Endothelial cell of umbilical vein (primary cell): ENCODE measurements around the gene FSTL4. TPM values are rescaled to one million over a fixed set of nuclear protein-coding genes. Genes with fewer than 3 reads are reported as not detected.

Experiments used
- BruUV-seq: library from RNA; stranded (reverse); fragments of 400-500 nt; replicated peaks from 2 replicates; lab custom pipeline; 2021; lab: Mats Ljungman, UMichigan
- CTCF ChIA-PET: fragments of 300-600, 350-600 bp; sonication (Branson Sonifier 250); formaldehyde crosslinking; loops from one replicate; lab custom pipeline; 2021; ENCODE audit warnings: antibody characterized with exemption, inconsistent platforms; lab: Charles Lee
- POLR2A ChIA-PET: fragments of 300-600, 350-600 bp; sonication (Branson Sonifier 250); formaldehyde crosslinking; loops from one replicate; lab custom pipeline; 2021; ENCODE audit warnings: antibody characterized with exemption, inconsistent platforms; lab: Charles Lee
- DNase-seq: peaks from one replicate; pipeline ENCODE4 v3.0.0-alpha.2; 2011; ENCODE audit warnings: low read depth, low spot score
- FAIRE-seq: peaks from 2 replicates; lab custom pipeline; 2011; peaks lifted over from hg19 to GRCh38; lab: Jason Lieb, UNC
- H2AFZ ChIP-seq: 2 replicates; pipeline ENCODE4 v1.6.0; 2012; ENCODE audit warnings: low read depth, low read length, control low read depth, inconsistent platforms
- H3K27ac ChIP-seq: 2 replicates; pipeline ENCODE4 v1.5.1; 2011; ENCODE audit warnings: low read depth, mild to moderate bottlenecking, control low read depth, low read length, moderate library complexity; ENCODE audit not compliant: insufficient read depth
- H3K27me3 ChIP-seq, 2 experiments: 2 replicates each; pipeline versions ENCODE4 v1.6.0 to v1.6.1; 2011; ENCODE audit warnings: low read length in 2 of 2, mixed read lengths in 1 of 2; ENCODE audit not compliant: control insufficient read depth in 2 of 2, insufficient read depth in 2 of 2
- H3K36me3 ChIP-seq, 2 experiments: 2 replicates in 1 of 2; 3 replicates in 1 of 2; pipeline ENCODE4 v1.5.1; 2011; ENCODE audit warnings: low read length in 2 of 2, mild to moderate bottlenecking in 1 of 2, moderate library complexity in 1 of 2; ENCODE audit not compliant: control insufficient read depth in 2 of 2, insufficient read depth in 2 of 2; ENCODE audit errors: extremely low read depth in 1 of 2
- H3K4me1 ChIP-seq: 3 replicates; pipeline ENCODE4 v1.5.1; 2011; ENCODE audit warnings: mild to moderate bottlenecking, low read length; ENCODE audit not compliant: control insufficient read depth, insufficient read depth; ENCODE audit errors: extremely low read depth
- H3K4me2 ChIP-seq: 2 replicates; pipeline ENCODE4 v1.6.1; 2011; ENCODE audit warnings: low read length, control low read depth, mixed read lengths; ENCODE audit not compliant: insufficient read depth
- H3K4me3 ChIP-seq, 3 experiments: fragments of 200-600 bp in 1 of 3; sonication (generic), shearing (Covaris generic) in 1 of 3; replicated peaks in 1 of 3; 2 replicates each; pipeline ENCODE4 v1.5.1; 2011 to 2016; ENCODE audit warnings: control low read depth in 3 of 3, low read length in 3 of 3, mild to moderate bottlenecking in 2 of 3, inconsistent platforms in 1 of 3, low read depth in 1 of 3, moderate library complexity in 1 of 3; ENCODE audit not compliant: insufficient read depth in 1 of 3
- H3K79me2 ChIP-seq: 2 replicates; pipeline ENCODE4 v1.6.0; 2012; ENCODE audit warnings: low read length, inconsistent platforms; ENCODE audit not compliant: control insufficient read depth, insufficient read depth
- H3K9ac ChIP-seq: replicated peaks from 2 replicates; pipeline ENCODE3; 2011; ENCODE audit warnings: low read length, control low read depth; ENCODE audit not compliant: insufficient read depth; ENCODE audit errors: extremely low read depth
- H3K9me1 ChIP-seq: replicated peaks from 3 replicates; pipeline ENCODE4 v1.6.0; 2011; ENCODE audit warnings: mild to moderate bottlenecking, low read length; ENCODE audit not compliant: control insufficient read depth, insufficient read depth; ENCODE audit errors: extremely low read depth
- H3K9me3 ChIP-seq: replicated peaks from 2 replicates; pipeline ENCODE4 v1.5.1; 2012; ENCODE audit warnings: low read length, inconsistent platforms; ENCODE audit not compliant: control insufficient read depth, insufficient read depth
- H4K20me1 ChIP-seq: replicated peaks from 2 replicates; pipeline ENCODE3; 2011; ENCODE audit warnings: mild to moderate bottlenecking, low read length; ENCODE audit not compliant: control insufficient read depth, insufficient read depth; ENCODE audit errors: extremely low read depth
- EZH2 ChIP-seq: IDR thresholded peaks from 2 replicates; pipeline ENCODE4 v1.6.1; 2012; ENCODE audit warnings: borderline replicate concordance, low read depth, mild to moderate bottlenecking, moderate library complexity, low read length, inconsistent platforms; ENCODE audit not compliant: severe bottlenecking
- FOS ChIP-seq: IDR thresholded peaks from 2 replicates; pipeline ENCODE4 v1.6.1; 2011; ENCODE audit warnings: mild to moderate bottlenecking, low read length, moderate library complexity, borderline replicate concordance; ENCODE audit not compliant: insufficient read depth
- GATA2 ChIP-seq: IDR thresholded peaks from 2 replicates; pipeline ENCODE4 v1.7.0; 2011; ENCODE audit warnings: low read depth, mild to moderate bottlenecking, moderate library complexity, mixed read lengths, low read length; ENCODE audit not compliant: insufficient read length, insufficient read depth
- JUN ChIP-seq: IDR thresholded peaks from 2 replicates; pipeline ENCODE4 v1.6.1; 2011; ENCODE audit warnings: borderline replicate concordance, low read depth; ENCODE audit not compliant: insufficient read length, insufficient read depth
- MAX ChIP-seq: IDR thresholded peaks from 2 replicates; pipeline ENCODE4 v1.6.1; 2011; ENCODE audit not compliant: insufficient read depth, insufficient read length
- MYC ChIP-seq: IDR thresholded peaks from one replicate; pipeline ENCODE4 v1.6.1; 2011; ENCODE audit warnings: mild to moderate bottlenecking, low read depth, low read length
- POLR2A ChIP-seq: IDR thresholded peaks from 2 replicates; pipeline ENCODE4 v1.6.1; 2012; ENCODE audit warnings: low read depth, mild to moderate bottlenecking, control low read depth, low read length
- POLR2AphosphoS5 ChIP-seq: IDR thresholded peaks from 2 replicates; pipeline ENCODE4 v1.6.1; 2012; ENCODE audit warnings: low read depth, mild to moderate bottlenecking, control low read depth, low read length, moderate library complexity; ENCODE audit not compliant: insufficient read depth
- dilution Hi-C: fragments of 300-500 bp; cut with MboI; formaldehyde crosslinking; loops from one replicate; pipeline ENCODE4 v1.15.0; 2019; ENCODE audit warnings: low sequenced_read_pairs; ENCODE audit not compliant: extremely low pct_ligation_motif_present
- intact Hi-C: fragments of 100-400 bp; cut with micrococcal nuclease; formaldehyde crosslinking; loops from one replicate; pipeline ENCODE4 v1.10.0; 2022
- polyA plus RNA-seq, 4 experiments: library from polyadenylated mRNA; depleted of rRNA in 3 of 4; stranded (reverse) in 3 of 4; unstranded in 1 of 4; fragments of >200 nt; gene quantifications; 2 replicates each; pipeline versions ENCODE4 v1.2.1 to v1.2.3, GENCODE V29; 2011 to 2012; ENCODE audit warnings: missing spikeins in 1 of 4
- total RNA-seq: library from RNA; stranded (reverse); gene quantifications from 2 replicates; pipeline ENCODE4 v1.2.3, GENCODE V29; 2021
- TF ChIP-seq, protein P1 (sequence below), 2 donors: IDR thresholded peaks; 1 replicate in 1 of 2; 2 replicates in 1 of 2; pipeline ENCODE4 v1.5.1; 2011; ENCODE audit warnings: low read length in 2 of 2, mild to moderate bottlenecking in 2 of 2, moderate library complexity in 2 of 2, control low read depth in 1 of 2, inconsistent platforms in 1 of 2, low read depth in 1 of 2; ENCODE audit not compliant: insufficient read depth in 1 of 2; ENCODE audit errors: extremely low read depth in 1 of 2

The FSTL4 gene
- total and polyA plus RNA-seq, 2 donors (not counting 3 experiments of a cell fraction or from before 2014, with no cell fraction given): 0.18 TPM; not detected in 1

- Histone ChIP-seq H3K27me3 (peaks cover 10 to 14% of the 10 kb centered on the region in 2 experiments), H3K9me1 (no peaks in the 10 kb centered on the region), H3K27ac (no peak overlapping the region), H3K4me1 (no peaks in the 10 kb centered on the region), H4K20me1 (no peaks in the 10 kb centered on the region), H3K9me3 (no peaks in the 10 kb centered on the region), H2AFZ (no peak overlapping the region), H3K9ac (no peak overlapping the region), H3K4me3 (no peak overlapping the region), H3K79me2 (no peaks in the 10 kb centered on the region), H3K36me3 (no peaks in the 10 kb centered on the region), H3K4me2 (no peak overlapping the region)
- CTCF ChIA-PET: no interaction called here
- no peak for TF ChIP-seq FOS
- no peak for TF ChIP-seq MYC
- no peak for TF ChIP-seq JUN
- no peak for TF ChIP-seq POLR2A
- no peak for TF ChIP-seq MAX
- TF ChIP-seq POLR2AphosphoS5: no peak
- intact Hi-C loops (no loop called here), dilution Hi-C loops (no loop called here)
- POLR2A ChIA-PET: no interaction called here
- DNase-seq (no peak), FAIRE-seq (no peak)
- BruUV-seq: no TSS peak
These were observed 139.1 kb downstream of the FSTL4 start for GRCh38 chr5:133473291-133473690.

GRCh38 chr5:133472829-133473228 lies 139.5 kb downstream of the FSTL4 start:
- dilution Hi-C loops (no loop called here), intact Hi-C loops (no loop called here)
- Histone ChIP-seq H3K27ac (no peak overlapping the region), H3K4me1 (no peaks in the 10 kb centered on the region), H3K27me3 (peaks cover 10 to 14% of the 10 kb centered on the region in 2 experiments), H3K36me3 (no peaks in the 10 kb centered on the region), H2AFZ (no peak overlapping the region), H3K9me3 (no peaks in the 10 kb centered on the region), H3K79me2 (no peaks in the 10 kb centered on the region), H3K9ac (no peak overlapping the region), H3K4me2 (no peak overlapping the region), H4K20me1 (no peaks in the 10 kb centered on the region), H3K9me1 (no peaks in the 10 kb centered on the region), H3K4me3 (no peak overlapping the region)
- no TSS peak for BruUV-seq
- ChIA-PET POLR2A (no interaction called here), CTCF (no interaction called here)
- FAIRE-seq: no peak
- TF ChIP-seq MAX (no peak), POLR2AphosphoS5 (no peak), JUN (no peak), MYC (no peak), EZH2 (no peak), GATA2 (no peak), POLR2A (no peak), FOS (no peak)
- TF ChIP-seq, protein P1, sequence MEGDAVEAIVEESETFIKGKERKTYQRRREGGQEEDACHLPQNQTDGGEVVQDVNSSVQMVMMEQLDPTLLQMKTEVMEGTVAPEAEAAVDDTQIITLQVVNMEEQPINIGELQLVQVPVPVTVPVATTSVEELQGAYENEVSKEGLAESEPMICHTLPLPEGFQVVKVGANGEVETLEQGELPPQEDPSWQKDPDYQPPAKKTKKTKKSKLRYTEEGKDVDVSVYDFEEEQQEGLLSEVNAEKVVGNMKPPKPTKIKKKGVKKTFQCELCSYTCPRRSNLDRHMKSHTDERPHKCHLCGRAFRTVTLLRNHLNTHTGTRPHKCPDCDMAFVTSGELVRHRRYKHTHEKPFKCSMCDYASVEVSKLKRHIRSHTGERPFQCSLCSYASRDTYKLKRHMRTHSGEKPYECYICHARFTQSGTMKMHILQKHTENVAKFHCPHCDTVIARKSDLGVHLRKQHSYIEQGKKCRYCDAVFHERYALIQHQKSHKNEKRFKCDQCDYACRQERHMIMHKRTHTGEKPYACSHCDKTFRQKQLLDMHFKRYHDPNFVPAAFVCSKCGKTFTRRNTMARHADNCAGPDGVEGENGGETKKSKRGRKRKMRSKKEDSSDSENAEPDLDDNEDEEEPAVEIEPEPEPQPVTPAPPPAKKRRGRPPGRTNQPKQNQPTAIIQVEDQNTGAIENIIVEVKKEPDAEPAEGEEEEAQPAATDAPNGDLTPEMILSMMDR (IDR thresholded peaks at IDR 0.05; ENCODE audit: extremely low read depth in 1 of 2, insufficient read depth in 1 of 2, low read depth in 1 of 2, low read length in 2 of 2): no peak
- DNase-seq: no peak
